ENCODE results near the gene GALNT5.
"Not testable (repeated sequence)": the region's sequence is repeated elsewhere in the genome, so short reads cannot be mapped to it uniquely, and the experiment has no call there.

Gene GALNT5

GRCh38 chr2:157257312-157258252 lies at the start of gene GALNT5:
Gene GALNT5, plus strand, starts transcription at chr2:157257705. Its CDS starts 378 bp downstream, at chr2:157258083.
- in situ Hi-C loops (cut with MboI; ENCODE audit: low sequenced_read_pairs) = no loop called here

- in situ Hi-C loops (cut with MboI; ENCODE audit: low sequenced_read_pairs) = no loop called here
These were observed 41.1 kb upstream of the GALNT5 start for GRCh38 chr2:157216286-157216965.

- in situ Hi-C loops (cut with MboI; ENCODE audit: low sequenced_read_pairs) = no loop called here
These were observed 40.1 kb upstream of the GALNT5 start for GRCh38 chr2:157217409-157217808.

- in situ Hi-C loops (cut with MboI; ENCODE audit: low sequenced_read_pairs) = no loop called here
These were observed 38.6 kb upstream of the GALNT5 start for GRCh38 chr2:157218911-157219310.

- in situ Hi-C loops (cut with MboI; ENCODE audit: low sequenced_read_pairs) = no loop called here
These were observed 37.0 kb upstream of the GALNT5 start for GRCh38 chr2:157220502-157220901.

- in situ Hi-C loops (cut with MboI; ENCODE audit: low sequenced_read_pairs) = no loop called here
These were observed 36.0 kb upstream of the GALNT5 start for GRCh38 chr2:157221394-157221988.

- in situ Hi-C loops (cut with MboI; ENCODE audit: low sequenced_read_pairs) = no loop called here
These were observed 33.8 kb upstream of the GALNT5 start for GRCh38 chr2:157223624-157224205.

GRCh38 chr2:157224448-157224847 lies 33.1 kb upstream of the GALNT5 start:
- in situ Hi-C loops (cut with MboI; ENCODE audit: low sequenced_read_pairs) = not testable (repeated sequence)

- in situ Hi-C loops (cut with MboI; ENCODE audit: low sequenced_read_pairs) = no loop called here
These were observed 29.9 kb upstream of the GALNT5 start for GRCh38 chr2:157227592-157227991.

- in situ Hi-C loops (cut with MboI; ENCODE audit: low sequenced_read_pairs) = no loop called here
These were observed 28.6 kb upstream of the GALNT5 start for GRCh38 chr2:157228946-157229345.

GRCh38 chr2:157229572-157229971 lies 27.9 kb upstream of the GALNT5 start:
- in situ Hi-C loops (cut with MboI; ENCODE audit: low sequenced_read_pairs) = no loop called here

GRCh38 chr2:157231476-157231875 lies 26.0 kb upstream of the GALNT5 start:
- in situ Hi-C loops (cut with MboI; ENCODE audit: low sequenced_read_pairs) = no loop called here

- in situ Hi-C loops (cut with MboI; ENCODE audit: low sequenced_read_pairs) = no loop called here
These were observed 24.0 kb upstream of the GALNT5 start for GRCh38 chr2:157233506-157233905.

- in situ Hi-C loops (cut with MboI; ENCODE audit: low sequenced_read_pairs) = no loop called here
These were observed 21.1 kb upstream of the GALNT5 start for GRCh38 chr2:157236404-157236803.

- in situ Hi-C loops (cut with MboI; ENCODE audit: low sequenced_read_pairs) = no loop called here
These were observed 19.2 kb upstream of the GALNT5 start for GRCh38 chr2:157238296-157238695.

- in situ Hi-C loops (cut with MboI; ENCODE audit: low sequenced_read_pairs) = no loop called here
These were observed 12.8 kb upstream of the GALNT5 start for GRCh38 chr2:157244691-157245090.

- in situ Hi-C loops (cut with MboI; ENCODE audit: low sequenced_read_pairs) = no loop called here
These were observed 12.2 kb upstream of the GALNT5 start for GRCh38 chr2:157245144-157245840.

- in situ Hi-C loops (cut with MboI; ENCODE audit: low sequenced_read_pairs) = no loop called here
These were observed 11.4 kb upstream of the GALNT5 start for GRCh38 chr2:157245846-157246764.

- in situ Hi-C loops (cut with MboI; ENCODE audit: low sequenced_read_pairs) = no loop called here
These were observed 10.6 kb upstream of the GALNT5 start for GRCh38 chr2:157246765-157247407.
